Renal pelvis (tissue), 4 donors: ENCODE data around the gene FBXW12. TPM values are rescaled to one million over a fixed set of nuclear protein-coding genes. Genes with fewer than 3 reads are reported as not detected.

Experiments
- DNase-seq: peaks from one replicate; pipeline ENCODE4 v3.0.0-alpha.2; 2013
- polyA plus RNA-seq, 3 donors: library from polyadenylated mRNA; unstranded; fragments of 120-200 nt; gene quantifications; one replicate each; pipeline ENCODE4 v1.2.1, GENCODE V29; 2013; ENCODE audit not compliant: insufficient read length in 3 of 3

The FBXW12 gene
- polyA plus RNA-seq, 3 donors: 0.34 to 1.2 (median 1.1) TPM

- DNase-seq: no peak
Observed at GRCh38 chr3:48435223-48435595, 63.2 kb downstream of the FBXW12 start.

GRCh38 chr3:48435774-48436476, 63.9 kb downstream of the FBXW12 start:
- peak; percentile 86 for DNase-seq

- DNase-seq: no peak
Observed at GRCh38 chr3:48436477-48436787, 64.4 kb downstream of the FBXW12 start.

GRCh38 chr3:48436855-48437254, 64.8 kb downstream of the FBXW12 start:
- DNase-seq: no peak

GRCh38 chr3:48437812-48438211, 65.8 kb downstream of the FBXW12 start:
- no peak for DNase-seq

- DNase-seq: peak; percentile 98
Observed at GRCh38 chr3:48439820-48440589, 68.0 kb downstream of the FBXW12 start, which contains the start of the genes CCDC51 and TMA7. TSS of gene CCDC51 (minus strand) at chr3:48440119. CDS start at chr3:48435128, 4,991 bp downstream. TSS of gene TMA7 (plus strand) at chr3:48440257. CDS start at chr3:48440297, 40 bp downstream.

GRCh38 chr3:48440590-48440958, 68.6 kb downstream of the FBXW12 start:
- DNase-seq: no peak

GRCh38 chr3:48441940-48442339, 69.9 kb downstream of the FBXW12 start:
- DNase-seq: no peak

Other genes starting within 250 kb of the FBXW12 start
- 10 to 100 TPM; 11.0 to 13.1 (median 12.2) TPM for gene CDC25A, start 183.8 kb upstream of the FBXW12 start, polyA plus RNA-seq
- gene CAMP, start 148.7 kb upstream of the FBXW12 start, polyA plus RNA-seq: 1 to 10 TPM in 2 of 3 donors, under 1 TPM in 1; 0.62 to 1.6 (median 1.5) TPM
- gene ZNF589, start 131.1 kb upstream of the FBXW12 start, polyA plus RNA-seq: 10 to 100 TPM; 16.7 to 23.9 (median 21.3) TPM
- 10 to 100 TPM; 25.0 to 35.1 (median 34.5) TPM for gene NME6, start 70.9 kb upstream of the FBXW12 start, polyA plus RNA-seq
- gene SPINK8, start 38.6 kb upstream of the FBXW12 start, polyA plus RNA-seq: under 1 TPM in 2 of 3 donors, not detected in 1; 0.33 to 0.95 TPM
- gene PLXNB1, start 57.9 kb downstream of the FBXW12 start, polyA plus RNA-seq: 100 to 1,000 TPM; 181 to 239 (median 234) TPM
- gene CCDC51, start 67.9 kb downstream of the FBXW12 start, polyA plus RNA-seq: 10 to 100 TPM; 28.7 to 32.9 (median 29.2) TPM
- 100 to 1,000 TPM; 250 to 316 (median 307) TPM for gene TMA7, start 68.0 kb downstream of the FBXW12 start, polyA plus RNA-seq
- gene ATRIP, start 74.5 kb downstream of the FBXW12 start, polyA plus RNA-seq: 10 to 100 TPM; 12.3 to 14.3 (median 13.2) TPM
- 100 to 1,000 TPM; 101 to 126 (median 109) TPM for gene SHISA5, start 132.0 kb downstream of the FBXW12 start, polyA plus RNA-seq
- gene PFKFB4, start 184.6 kb downstream of the FBXW12 start, polyA plus RNA-seq: 1 to 10 TPM; 5.3 to 6.2 (median 6.0) TPM
- under 1 TPM; 0.26 to 0.51 (median 0.40) TPM for gene UCN2, start 191.6 kb downstream of the FBXW12 start, polyA plus RNA-seq
- gene COL7A1, start 223.1 kb downstream of the FBXW12 start, polyA plus RNA-seq: 10 to 100 TPM; 24.4 to 31.6 (median 24.8) TPM
- gene UQCRC1, start 237.4 kb downstream of the FBXW12 start, polyA plus RNA-seq: 100 to 1,000 TPM; 310 to 328 (median 322) TPM
- not detected for gene TMEM89, start 249.6 kb downstream of the FBXW12 start, polyA plus RNA-seq